HepG2 (cell line): ENCODE measurements around the gene COL18A1. TPM values are rescaled to one million over a fixed set of nuclear protein-coding genes. Genes with fewer than 3 reads are reported as not detected.

ENCODE experiments used
- ATAC-seq: fragments of 200-7000 bp; cut with Tn5 transposase; 3 replicates; pipeline ENCODE4 v1.9.1; 2020; ENCODE audit warnings: mild to moderate bottlenecking, moderate library complexity
- BruUV-seq: library from RNA; stranded (reverse); fragments of 400-500 nt; replicated peaks from 2 replicates; lab custom pipeline; 2021; lab: Mats Ljungman, UMichigan
- CTCF ChIA-PET: fragments of 300-600 bp; formaldehyde crosslinking; extraction: SDS; loops from one replicate; lab custom pipeline; 2021; ENCODE audit warnings: low total read pairs, inconsistent platforms, low intra/inter-chr PET ratio; lab: Yijun Ruan, JAX
- POLR2A ChIA-PET: fragments of 350-600 bp; sonication (Branson Sonifier 250); formaldehyde crosslinking; loops from one replicate; lab custom pipeline; 2020; ENCODE audit warnings: antibody characterized with exemption, inconsistent platforms; lab: Yijun Ruan, JAX
- DNase-seq: peaks from one replicate; pipeline ENCODE4 v3.0.0-alpha.2; 2015; ENCODE audit warnings: low spot score
- FAIRE-seq: peaks from 3 replicates; lab custom pipeline; 2011; peaks lifted over from hg19 to GRCh38; lab: Jason Lieb, UNC
- H2AFZ ChIP-seq: one replicate; pipeline ENCODE4 v1.6.1; 2011; ENCODE audit warnings: low read length, inconsistent platforms
- H3K27ac ChIP-seq: fragments of 300-600 bp; 3 replicates; pipeline ENCODE4 v1.8.0; 2011; ENCODE audit warnings: mixed run types, mild to moderate bottlenecking, mixed read lengths, low read length, inconsistent platforms; ENCODE audit not compliant: insufficient read depth; ENCODE audit errors: extremely low read length
- H3K27me3 ChIP-seq, 2 experiments: fragments of 200-600 bp in 1 of 2; 2 replicates in 1 of 2; 3 replicates in 1 of 2; pipeline versions ENCODE4 v1.6.0 to v1.8.0; 2011; ENCODE audit warnings: low read length in 2 of 2, mild to moderate bottlenecking in 2 of 2, moderate library complexity in 2 of 2, inconsistent platforms in 1 of 2; ENCODE audit not compliant: insufficient read depth in 2 of 2, control insufficient read depth in 1 of 2
- H3K36me3 ChIP-seq, 2 experiments: fragments of 200-600 bp in 1 of 2; replicated peaks in 1 of 2; 2 replicates in 1 of 2; 3 replicates in 1 of 2; pipeline versions ENCODE4 v1.5.1 to v1.8.0; 2011; ENCODE audit warnings: low read length in 2 of 2, inconsistent platforms in 1 of 2; ENCODE audit not compliant: insufficient read depth in 2 of 2, control insufficient read depth in 1 of 2
- H3K4me1 ChIP-seq: 2 replicates; pipeline ENCODE4 v1.5.1; 2012; ENCODE audit warnings: low read length, inconsistent platforms; ENCODE audit not compliant: insufficient read depth
- H3K4me2 ChIP-seq: 2 replicates; pipeline ENCODE4 v1.6.0; 2011; ENCODE audit warnings: low read depth, low read length, inconsistent platforms
- H3K4me3 ChIP-seq, 3 experiments: fragments of 200-600 bp in 1 of 3; sonication (generic), shearing (Covaris generic) in 1 of 3; replicated peaks in 1 of 3; 2 replicates each; pipeline ENCODE4 v1.5.1; 2011 to 2016; ENCODE audit warnings: low read length in 3 of 3, inconsistent platforms in 2 of 3, low read depth in 2 of 3, mild to moderate bottlenecking in 2 of 3, control low read depth in 1 of 3, mixed read lengths in 1 of 3; ENCODE audit not compliant: insufficient read depth in 1 of 3
- H3K79me2 ChIP-seq: one replicate; pipeline ENCODE4 v1.6.1; 2011; ENCODE audit warnings: low read length, inconsistent platforms; ENCODE audit not compliant: insufficient read depth
- H3K9ac ChIP-seq: 2 replicates; pipeline ENCODE4 v1.6.0; 2011; ENCODE audit warnings: mild to moderate bottlenecking, low read depth, low read length, inconsistent platforms; ENCODE audit not compliant: insufficient read depth
- H3K9me3 ChIP-seq: 2 replicates; pipeline ENCODE4 v1.5.1; 2012; ENCODE audit warnings: mild to moderate bottlenecking, low read length
- H4K20me1 ChIP-seq: 2 replicates; pipeline ENCODE4 v1.6.0; 2011; ENCODE audit warnings: inconsistent platforms, mild to moderate bottlenecking, low read length, moderate library complexity; ENCODE audit not compliant: insufficient read depth
- BCLAF1 ChIP-seq: fragments of 450-650 bp; IDR thresholded peaks from 2 replicates; pipeline ENCODE4 v1.6.1; 2017; ENCODE audit warnings: mild to moderate bottlenecking
- DMTF1 ChIP-seq: sonication (generic); formaldehyde crosslinking; IDR thresholded peaks from 2 replicates; pipeline ENCODE4 v1.4.0; 2020; ENCODE audit warnings: mild to moderate bottlenecking, missing genetic modification reagents
- HES4 ChIP-seq: sonication (generic); formaldehyde crosslinking; IDR thresholded peaks from 2 replicates; pipeline ENCODE4 v1.9.0; 2021; ENCODE audit warnings: mild to moderate bottlenecking, missing genetic modification reagents, borderline replicate concordance
- MAFF ChIP-seq: IDR thresholded peaks from 2 replicates; pipeline ENCODE4 v1.6.1; 2011; ENCODE audit warnings: low read depth, low read length, improper control_type of control experiment
- POLR2G ChIP-seq: fragments of 200-400 bp; formaldehyde crosslinking; IDR thresholded peaks from 2 replicates; pipeline ENCODE4 v1.6.1; 2018; ENCODE audit warnings: mild to moderate bottlenecking, low read depth, low read length, moderate library complexity
- SYNCRIP ChIP-seq: fragments of 200-400 bp; formaldehyde crosslinking; IDR thresholded peaks from 2 replicates; pipeline ENCODE4 v1.6.1; 2018; ENCODE audit warnings: mild to moderate bottlenecking, low read depth, low read length; ENCODE audit not compliant: insufficient read depth
- USF2 ChIP-seq, 2 experiments: sonication (generic) in 1 of 2; formaldehyde crosslinking in 1 of 2; IDR thresholded peaks; 2 replicates each; pipeline versions ENCODE4 v1.5.1 to v1.6.1; 2011 to 2020; ENCODE audit warnings: borderline replicate concordance in 1 of 2, low read depth in 1 of 2, low read length in 1 of 2, mild to moderate bottlenecking in 1 of 2, missing genetic modification reagents in 1 of 2, moderate library complexity in 1 of 2
- ZMYM2 ChIP-seq: sonication (generic); formaldehyde crosslinking; IDR thresholded peaks from 2 replicates; pipeline ENCODE4 v1.8.0; 2022; ENCODE audit warnings: mild to moderate bottlenecking, missing genetic modification reagents
- ZNF747 ChIP-seq: sonication (generic); formaldehyde crosslinking; IDR thresholded peaks from 2 replicates; pipeline ENCODE4 v1.8.1; 2023; ENCODE audit warnings: missing genetic modification reagents, mild to moderate bottlenecking, borderline replicate concordance
- WGBS: methylation state at CpG from one replicate; pipeline ENCODE4 v1.1.6; 2017; ENCODE audit warnings: low lambda C conversion rate; 5-methylcytosine and 5-hydroxymethylcytosine counted together
- in situ Hi-C: cut with HindIII; loops from 2 replicates; pipeline ENCODE4 v1.10.0; 2017; ENCODE audit warnings: low pct_unique_long_range_greater_than_20kb; ENCODE audit not compliant: extremely low pct_ligation_motif_present
- intact Hi-C: fragments of 100-400 bp; cut with micrococcal nuclease; formaldehyde crosslinking; loops from one replicate; pipeline ENCODE4 v1.10.0; 2022; ENCODE audit not compliant: unreplicated experiment
- polyA plus RNA-seq, 8 experiments: library from polyadenylated mRNA; depleted of rRNA in 3 of 8; stranded (reverse) in 7 of 8; unstranded in 1 of 8; fragments of >200 nt; fragmentation: Illumina TruSeq in 4 of 8; extraction: Trizol in 4 of 8; gene quantifications; 2 replicates each; pipeline versions ENCODE4 v1.2.1 to v1.2.3, GENCODE V29; 2011 to 2016; ENCODE audit warnings: low read depth in 4 of 8, missing spikeins in 1 of 8, mixed read lengths in 1 of 8; ENCODE audit not compliant: insufficient read depth in 1 of 8
- total RNA-seq, 5 experiments: library from RNA; depleted of rRNA; stranded (reverse); fragments of >200 nt; fragmentation: Illumina TruSeq; extraction: Trizol; gene quantifications; 2 replicates each; pipeline ENCODE4 v1.2.3, GENCODE V29; 2016; ENCODE audit warnings: low read depth in 1 of 5
- TF ChIP-seq, protein P1 (sequence below): sonication (generic); formaldehyde crosslinking; IDR thresholded peaks from 2 replicates; pipeline ENCODE4 v1.8.1; 2023; ENCODE audit warnings: mild to moderate bottlenecking, inconsistent platforms, moderate library complexity, missing genetic modification reagents, borderline replicate concordance

The COL18A1 gene
- total and polyA plus RNA-seq, 2 of the 13 experiments (the other 11 are each of a cell fraction or from before 2014, with no cell fraction given), result 79.0 to 102 TPM

DNA sequence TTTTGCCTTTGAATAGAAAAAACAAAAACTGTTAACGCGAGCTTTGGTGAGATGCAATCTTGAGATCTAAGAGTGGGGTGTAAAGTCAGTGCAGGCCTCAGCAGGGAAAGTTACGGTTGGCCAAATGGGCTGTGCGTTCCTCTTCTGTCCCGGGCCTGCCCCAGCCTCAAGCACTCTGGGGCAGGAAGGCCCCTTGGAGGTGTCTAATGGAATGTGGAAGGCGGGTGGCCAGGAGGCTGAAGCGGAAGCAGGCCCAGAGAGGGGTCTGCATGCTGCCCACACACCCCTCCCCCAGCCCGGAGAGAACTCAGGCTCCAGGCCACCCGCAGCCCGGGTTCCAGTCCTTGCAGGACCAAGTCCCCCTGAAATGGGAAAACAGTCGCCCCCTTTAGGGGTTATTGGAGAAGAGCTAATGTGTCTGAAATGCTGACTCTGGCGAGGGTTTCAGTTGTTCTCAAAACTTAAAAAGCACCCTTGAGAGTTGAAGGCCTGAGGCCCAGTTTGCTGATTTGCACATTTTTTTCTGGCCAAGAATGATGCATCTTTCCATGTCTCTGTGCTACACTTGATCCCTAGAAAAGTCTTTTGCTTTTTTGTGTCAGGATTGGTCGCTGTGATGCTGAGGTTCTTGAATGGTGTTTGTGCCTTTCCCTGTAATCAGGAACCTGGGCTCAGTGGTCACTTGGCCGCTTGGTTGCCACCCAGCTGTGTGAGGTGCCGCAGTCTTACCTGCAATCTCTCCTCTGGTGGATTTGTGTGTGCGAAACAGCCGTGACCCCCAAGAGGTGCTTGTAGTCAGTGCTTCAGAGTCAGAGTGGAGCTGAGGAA, 2.0 kb downstream of the COL18A1 start (continued):
- no peak for TF ChIP-seq BCLAF1
- TF ChIP-seq DMTF1, result no peak
- no peak for TF ChIP-seq ZNF747 (CRISPR knock-in tag)
- TF ChIP-seq, all 625 proteins: peak for 15

DNA sequence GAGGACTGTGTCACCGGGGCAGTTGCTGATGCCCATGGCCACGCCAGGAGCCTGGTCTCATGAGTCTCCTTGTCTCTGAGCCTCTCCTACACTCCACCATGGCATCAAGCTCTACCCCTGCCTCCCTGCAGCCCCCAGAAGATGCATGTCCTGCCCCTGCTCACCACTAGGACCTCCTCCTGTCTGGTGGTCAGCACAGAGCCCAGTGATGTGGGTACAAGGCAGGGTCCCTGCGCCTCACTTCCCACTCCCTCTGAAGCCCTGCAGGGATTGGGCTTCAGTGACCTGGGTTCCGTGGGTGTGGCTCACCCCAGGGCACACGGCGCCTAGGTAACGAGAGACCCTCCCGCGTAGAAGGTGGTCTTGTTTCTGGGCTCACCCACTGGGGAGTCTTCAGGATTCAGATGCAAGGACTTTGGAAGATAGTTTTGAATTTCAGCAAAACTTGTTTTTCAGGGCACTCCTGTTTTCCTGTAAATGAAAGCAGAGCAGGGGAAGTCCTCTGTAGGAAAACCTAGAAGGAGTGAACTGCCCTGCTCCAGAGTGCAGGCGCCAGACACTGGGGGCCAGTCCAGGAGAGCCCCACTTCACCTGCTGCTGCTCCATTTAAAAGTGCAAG, 2.8 kb downstream of the COL18A1 start:
- CTCF ChIA-PET, result no interaction called here
- no TSS peak for BruUV-seq
- FAIRE-seq, result no peak
- Histone ChIP-seq H2AFZ (no peak overlapping the region), H3K9me3 (no peaks in the 10 kb centered on the region), H3K27me3 (peaks cover 2 to 17% of the 10 kb centered on the region in 2 experiments; a peak in 4 of 5 replicates), H4K20me1 (peaks cover 25% of the 10 kb centered on the region), H3K36me3 (no peaks in the 10 kb centered on the region; a peak in 1 of 5 replicates), H3K79me2 (peaks cover 64% of the 10 kb centered on the region), H3K9ac (peak overlapping the region; percentile 72; the same call in 1 of the 2 replicates), H3K4me1 (peaks cover 74% of the 10 kb centered on the region), H3K4me3 (peak overlapping the region in 1 of 3 experiments; percentile 79; a peak in 2 of 6 replicates), H3K4me2 (peak overlapping the region; percentile 86), H3K27ac (peak overlapping the region; percentile 80)
- 82% methylated on average over 7 of the region's 10 CpGs for WGBS
- in situ Hi-C loops (no loop called here), intact Hi-C loops (loop anchor here (2.0 to 10.0 kb wide), 3 partner anchors 25 to 113 kb away; no protein-coding TSS in a partner anchor)
- ATAC-seq, result no peak
- POLR2A ChIA-PET, result interaction anchor here (1.2 to 8.9 kb wide), 7 partner anchors 16 to 99 kb away, joined by 5 to 210 read pairs (median 7); no protein-coding TSS in a partner anchor
- DNase-seq, result no peak
- TF ChIP-seq HES4 (CRISPR knock-in tag) (no peak), USF2 (IDR thresholded peaks at IDR 0.05; ENCODE audit: low read depth, low read length) (no peak), USF2 (CRISPR knock-in tag; IDR thresholded peaks at IDR 0.05; ENCODE audit: borderline replicate concordance) (no peak), POLR2G (no peak), ZMYM2 (CRISPR knock-in tag) (no peak), MAFF (no peak), SYNCRIP (no peak)
- TF ChIP-seq, protein P1, sequence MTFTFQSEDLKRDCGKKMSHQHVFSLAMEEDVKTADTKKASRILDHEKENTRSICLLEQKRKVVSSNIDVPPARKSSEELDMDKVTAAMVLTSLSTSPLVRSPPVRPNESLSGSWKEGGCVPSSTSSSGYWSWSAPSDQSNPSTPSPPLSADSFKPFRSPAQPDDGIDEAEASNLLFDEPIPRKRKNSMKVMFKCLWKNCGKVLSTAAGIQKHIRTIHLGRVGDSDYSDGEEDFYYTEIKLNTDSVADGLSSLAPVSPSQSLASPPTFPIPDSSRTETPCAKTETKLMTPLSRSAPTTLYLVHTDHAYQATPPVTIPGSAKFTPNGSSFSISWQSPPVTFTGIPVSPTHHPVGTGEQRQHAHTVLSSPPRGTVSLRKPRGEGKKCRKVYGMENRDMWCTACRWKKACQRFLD, result no peak
